SJCRH30 (cell line): Measurements from ENCODE around the gene CGN. TPM values are rescaled to one million over a fixed set of nuclear protein-coding genes. Genes with fewer than 3 reads are reported as not detected.
"Not testable (repeated sequence)": the region's sequence is repeated elsewhere in the genome, so short reads cannot be mapped to it uniquely, and the experiment has no call there.

Source experiments
- DNase-seq, 2 experiments: peaks; one replicate each; pipeline ENCODE4 v3.0.0-alpha.2; 2015 to 2020
- H3K27ac ChIP-seq: fragments of 250-450 bp; sonication (Bioruptor Pico); 2 replicates; pipeline ENCODE4 v1.5.1; 2020; ENCODE audit warnings: mild to moderate bottlenecking, moderate library complexity
- H3K27me3 ChIP-seq: fragments of 250-450 bp; sonication (Bioruptor Pico); 2 replicates; pipeline ENCODE4 v1.5.1; 2020; ENCODE audit warnings: mild to moderate bottlenecking, moderate library complexity
- H3K36me3 ChIP-seq: fragments of 250-450 bp; sonication (Bioruptor Pico); 2 replicates; pipeline ENCODE4 v1.5.1; 2020; ENCODE audit warnings: mild to moderate bottlenecking, moderate library complexity
- H3K4me1 ChIP-seq: fragments of 250-450 bp; sonication (Bioruptor Pico); 2 replicates; pipeline ENCODE4 v1.5.1; 2020; ENCODE audit warnings: mild to moderate bottlenecking, moderate library complexity
- H3K4me3 ChIP-seq: fragments of 250-450 bp; sonication (Bioruptor Pico); 2 replicates; pipeline ENCODE4 v1.5.1; 2020; ENCODE audit warnings: mild to moderate bottlenecking, moderate library complexity
- H3K9me3 ChIP-seq: fragments of 250-450 bp; sonication (Bioruptor Pico); replicated peaks from 2 replicates; pipeline ENCODE4 v1.5.1; 2020; ENCODE audit warnings: mild to moderate bottlenecking, moderate library complexity
- total RNA-seq: library from RNA; depleted of rRNA; stranded (reverse); fragments of >200 nt; shearing (Covaris generic); gene quantifications from 2 replicates; pipeline ENCODE4 v1.2.3, GENCODE V29; 2014

Gene CGN
- total RNA-seq, 1 experiment from 2014 or later: 1.2 TPM

GRCh38 chr1:151509350-151510019 lies 1.7 kb upstream of the CGN start:
- DNase-seq: no peak
- H3K4me3 ChIP-seq: no peak overlapping the region
- peaks cover 11% of the 10 kb centered on the region for H3K4me1 ChIP-seq
- no peak overlapping the region for H3K27ac ChIP-seq
- no peaks in the 10 kb centered on the region for H3K36me3 ChIP-seq
- no peaks in the 10 kb centered on the region for H3K9me3 ChIP-seq
- H3K27me3 ChIP-seq: no peaks in the 10 kb centered on the region

GRCh38 chr1:151510020-151510405 lies 1.2 kb upstream of the CGN start:
- H3K36me3 ChIP-seq: no peaks in the 10 kb centered on the region
- H3K27me3 ChIP-seq: no peaks in the 10 kb centered on the region
- no peak for DNase-seq
- peak overlapping the region; percentile 70 for H3K4me3 ChIP-seq
- peaks cover 11% of the 10 kb centered on the region for H3K4me1 ChIP-seq
- no peak overlapping the region for H3K27ac ChIP-seq
- H3K9me3 ChIP-seq: no peaks in the 10 kb centered on the region

- Histone ChIP-seq H3K36me3 (no peaks in the 10 kb centered on the region), H3K27ac (peak overlapping the region; percentile 27; the same call in 1 of the 2 replicates), H3K9me3 (no peaks in the 10 kb centered on the region), H3K4me3 (peak overlapping the region; percentile 70), H3K27me3 (no peaks in the 10 kb centered on the region), H3K4me1 (peaks cover 11% of the 10 kb centered on the region)
- no peak for DNase-seq
Measured at GRCh38 chr1:151510614-151510956, 602 bp upstream of the CGN start.

- Histone ChIP-seq H3K4me1 (peaks cover 11% of the 10 kb centered on the region), H3K27ac (peak overlapping the region; percentile 10; the same call in 1 of the 2 replicates), H3K9me3 (no peaks in the 10 kb centered on the region), H3K27me3 (no peaks in the 10 kb centered on the region), H3K4me3 (peak overlapping the region; percentile 70), H3K36me3 (no peaks in the 10 kb centered on the region)
- peak; percentile 33 to 63 for DNase-seq
Measured at GRCh38 chr1:151511636-151512215, 539 bp downstream of the CGN start.

GRCh38 chr1:151512326-151512725 lies 1.1 kb downstream of the CGN start:
- DNase-seq: no peak

GRCh38 chr1:151512801-151513625 lies 1.8 kb downstream of the CGN start:
- DNase-seq: no peak
- no peaks in the 10 kb centered on the region for H3K27me3 ChIP-seq
- no peaks in the 10 kb centered on the region for H3K36me3 ChIP-seq
- no peak overlapping the region for H3K4me3 ChIP-seq
- peaks cover 11% of the 10 kb centered on the region for H3K4me1 ChIP-seq
- H3K27ac ChIP-seq: no peak overlapping the region
- no peaks in the 10 kb centered on the region for H3K9me3 ChIP-seq

More at GRCh38 chr1:151512326-151512725, 1.1 kb downstream of the CGN start:
- no peak overlapping the region for H3K4me3 ChIP-seq
- H3K36me3 ChIP-seq: no peaks in the 10 kb centered on the region
- no peak overlapping the region for H3K27ac ChIP-seq
- H3K4me1 ChIP-seq: peaks cover 11% of the 10 kb centered on the region
- H3K27me3 ChIP-seq: no peaks in the 10 kb centered on the region
- H3K9me3 ChIP-seq: no peaks in the 10 kb centered on the region

- Histone ChIP-seq H3K27ac (no peak overlapping the region), H3K4me1 (peaks cover 11% of the 10 kb centered on the region), H3K4me3 (no peak overlapping the region), H3K27me3 (no peaks in the 10 kb centered on the region), H3K9me3 (no peaks in the 10 kb centered on the region), H3K36me3 (no peaks in the 10 kb centered on the region)
- DNase-seq: no peak
Measured at GRCh38 chr1:151513626-151514121, 2.5 kb downstream of the CGN start.

DNA sequence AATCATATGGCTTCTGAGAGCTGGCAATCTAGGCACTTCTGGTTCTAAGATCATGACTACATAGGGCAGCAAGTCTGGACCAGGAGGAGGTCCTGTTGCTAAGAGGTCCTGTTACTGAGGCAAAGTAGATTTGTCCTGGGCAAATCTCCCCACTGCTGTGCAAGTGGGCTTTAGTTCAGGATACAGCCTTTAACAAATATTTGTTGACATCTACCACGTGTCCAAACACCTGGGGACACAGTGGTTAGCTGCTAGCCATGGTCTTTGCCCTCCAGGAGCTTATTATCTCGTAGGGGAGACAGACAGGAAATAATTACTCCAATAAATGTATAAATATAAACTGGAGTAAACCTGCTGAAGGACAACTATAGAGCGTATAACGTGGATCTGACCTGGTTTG lies 3.2 kb downstream of the CGN start:
- no peaks in the 10 kb centered on the region for H3K36me3 ChIP-seq
- H3K9me3 ChIP-seq: no peaks in the 10 kb centered on the region
- H3K4me1 ChIP-seq: peaks cover 11% of the 10 kb centered on the region
- DNase-seq: no peak
- H3K4me3 ChIP-seq: no peak overlapping the region
- H3K27ac ChIP-seq: no peak overlapping the region
- no peaks in the 10 kb centered on the region for H3K27me3 ChIP-seq

GRCh38 chr1:151515265-151515664 lies 4.1 kb downstream of the CGN start:
- no peaks in the 10 kb centered on the region for H3K9me3 ChIP-seq
- peaks cover 11% of the 10 kb centered on the region for H3K4me1 ChIP-seq
- H3K27ac ChIP-seq: no peak overlapping the region
- H3K4me3 ChIP-seq: no peak overlapping the region
- no peaks in the 10 kb centered on the region for H3K36me3 ChIP-seq
- no peaks in the 10 kb centered on the region for H3K27me3 ChIP-seq
- no peak for DNase-seq

GRCh38 chr1:151516031-151516511 lies 4.9 kb downstream of the CGN start:
- peaks cover 11% of the 10 kb centered on the region for H3K4me1 ChIP-seq
- H3K9me3 ChIP-seq: no peaks in the 10 kb centered on the region
- no peak for DNase-seq
- H3K36me3 ChIP-seq: no peaks in the 10 kb centered on the region
- no peak overlapping the region for H3K27ac ChIP-seq
- no peaks in the 10 kb centered on the region for H3K27me3 ChIP-seq
- H3K4me3 ChIP-seq: no peak overlapping the region

- no peaks in the 10 kb centered on the region for H3K4me1 ChIP-seq
- no peaks in the 10 kb centered on the region for H3K36me3 ChIP-seq
- no peaks in the 10 kb centered on the region for H3K27me3 ChIP-seq
- no peaks in the 10 kb centered on the region for H3K9me3 ChIP-seq
- no peak for DNase-seq
- H3K27ac ChIP-seq: no peak overlapping the region
- no peak overlapping the region for H3K4me3 ChIP-seq
Measured at GRCh38 chr1:151518431-151518830, 7.2 kb downstream of the CGN start.

DNA sequence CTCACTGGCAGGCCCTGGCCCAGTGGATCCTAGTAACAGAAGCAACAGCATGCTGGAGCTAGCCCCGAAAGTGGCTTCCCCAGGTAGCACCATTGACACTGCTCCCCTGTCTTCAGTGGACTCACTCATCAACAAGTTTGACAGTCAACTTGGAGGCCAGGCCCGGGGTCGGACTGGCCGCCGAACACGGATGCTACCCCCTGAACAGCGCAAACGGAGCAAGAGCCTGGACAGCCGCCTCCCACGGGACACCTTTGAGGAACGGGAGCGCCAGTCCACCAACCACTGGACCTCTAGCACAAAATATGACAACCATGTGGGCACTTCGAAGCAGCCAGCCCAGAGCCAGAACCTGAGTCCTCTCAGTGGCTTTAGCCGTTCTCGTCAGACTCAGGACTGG lies 7.7 kb downstream of the CGN start:
- no peak for DNase-seq
- H3K27ac ChIP-seq: no peak overlapping the region
- no peaks in the 10 kb centered on the region for H3K36me3 ChIP-seq
- H3K27me3 ChIP-seq: no peaks in the 10 kb centered on the region
- H3K4me1 ChIP-seq: no peaks in the 10 kb centered on the region
- no peaks in the 10 kb centered on the region for H3K9me3 ChIP-seq
- no peak overlapping the region for H3K4me3 ChIP-seq

GRCh38 chr1:151519667-151520066 lies 8.5 kb downstream of the CGN start:
- H3K4me3 ChIP-seq: no peak overlapping the region
- H3K27me3 ChIP-seq: no peaks in the 10 kb centered on the region
- no peak for DNase-seq
- no peak overlapping the region for H3K27ac ChIP-seq
- no peaks in the 10 kb centered on the region for H3K9me3 ChIP-seq
- H3K4me1 ChIP-seq: no peaks in the 10 kb centered on the region
- H3K36me3 ChIP-seq: no peaks in the 10 kb centered on the region

DNA sequence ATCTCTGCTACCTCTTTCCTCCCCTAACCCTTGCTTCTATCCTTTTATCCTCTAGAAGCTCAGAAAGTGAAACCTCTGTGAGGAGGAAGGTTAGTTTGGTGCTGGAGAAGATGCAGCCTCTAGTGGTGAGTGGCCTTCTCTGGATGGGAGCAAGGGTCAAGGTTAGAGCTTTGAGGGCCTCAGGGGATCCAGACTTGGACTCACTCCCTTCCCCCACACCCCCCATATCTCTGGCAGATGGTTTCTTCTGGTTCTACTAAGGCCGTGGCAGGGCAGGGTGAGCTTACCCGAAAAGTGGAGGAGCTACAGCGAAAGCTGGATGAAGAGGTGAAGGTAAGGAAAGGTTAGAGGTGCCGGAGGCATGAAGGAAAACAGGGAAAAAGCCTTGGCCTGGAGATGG lies 9.2 kb downstream of the CGN start:
- Histone ChIP-seq H3K27ac (no peak overlapping the region), H3K4me1 (no peaks in the 10 kb centered on the region), H3K9me3 (no peaks in the 10 kb centered on the region), H3K36me3 (no peaks in the 10 kb centered on the region), H3K4me3 (no peak overlapping the region), H3K27me3 (no peaks in the 10 kb centered on the region)
- DNase-seq: no peak

DNA sequence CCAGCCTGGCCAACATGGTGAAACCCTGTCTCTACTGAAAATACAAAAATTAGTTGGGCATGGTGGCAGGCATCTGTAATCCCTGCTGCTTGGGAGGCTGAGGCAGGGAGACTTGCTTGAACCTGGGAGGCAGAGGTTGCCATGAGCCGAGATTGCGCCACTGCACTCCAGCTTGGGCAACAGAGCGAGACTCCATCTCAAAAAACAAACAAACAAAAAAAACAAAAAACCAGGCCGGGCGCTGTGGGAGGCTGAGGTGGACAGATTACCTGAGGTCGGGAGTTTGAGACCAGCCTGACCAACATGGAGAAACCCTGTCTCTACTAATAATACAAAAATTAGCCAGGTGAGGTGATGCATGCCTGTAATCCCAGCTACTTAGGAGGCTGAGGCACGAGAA lies 11.2 kb downstream of the CGN start:
- DNase-seq: not testable (repeated sequence)

More for the DNA sequence above, 11.2 kb downstream of the CGN start:
- not testable (repeated sequence) for H3K27ac ChIP-seq, H3K4me3 ChIP-seq, H3K27me3 ChIP-seq, H3K9me3 ChIP-seq, H3K4me1 ChIP-seq, H3K36me3 ChIP-seq
